GM18867 (cell line): Measurements from ENCODE around the gene USB1.
"Not testable (repeated sequence)": the region's sequence is repeated elsewhere in the genome, so short reads cannot be mapped to it uniquely, and the experiment has no call there.

Experiments
- ATAC-seq: cut with Tn5 transposase; IDR thresholded peaks from one replicate; pipeline ENCODE4 v1.9.1; 2021; ENCODE audit warnings: mild to moderate bottlenecking, moderate library complexity; ENCODE audit not compliant: unreplicated experiment

USB1 gene

GRCh38 chr16:57994361-57994760, 6.8 kb upstream of the USB1 start:
- no peak for ATAC-seq

GRCh38 chr16:57994778-57995177, 6.4 kb upstream of the USB1 start:
- no peak for ATAC-seq

GRCh38 chr16:57995721-57996405, 5.3 kb upstream of the USB1 start:
- no peak for ATAC-seq

GRCh38 chr16:57996406-57997175, 4.6 kb upstream of the USB1 start:
- no peak for ATAC-seq

- no peak for ATAC-seq
Observed at GRCh38 chr16:57997176-57997527, 4.1 kb upstream of the USB1 start.

- no peak for ATAC-seq
Observed at GRCh38 chr16:57997528-57998265, 3.5 kb upstream of the USB1 start.

GRCh38 chr16:57998486-57998885, 2.7 kb upstream of the USB1 start:
- no peak for ATAC-seq

GRCh38 chr16:57998992-57999365, 2.2 kb upstream of the USB1 start:
- no peak for ATAC-seq

GRCh38 chr16:57999366-57999970, 1.7 kb upstream of the USB1 start:
- ATAC-seq, result no peak

GRCh38 chr16:57999971-58000705, 1.1 kb upstream of the USB1 start, which contains the start of gene ZNF319:
Gene ZNF319, minus strand, starts transcription at chr16:58000672. Its CDS starts 2,407 bp downstream, at chr16:57998265.
- peak; percentile 24 for ATAC-seq

GRCh38 chr16:58001781-58002415, 691 bp downstream of the USB1 start:
- no peak for ATAC-seq

GRCh38 chr16:58002416-58002800, 1.2 kb downstream of the USB1 start:
- no peak for ATAC-seq

GRCh38 chr16:58002936-58003335, 1.7 kb downstream of the USB1 start:
- no peak for ATAC-seq

GRCh38 chr16:58004736-58005135, 3.5 kb downstream of the USB1 start:
- ATAC-seq, result not testable (repeated sequence)

GRCh38 chr16:58009856-58010416, 8.7 kb downstream of the USB1 start:
- no peak for ATAC-seq

GRCh38 chr16:58010886-58011285, 9.7 kb downstream of the USB1 start:
- ATAC-seq, result no peak

- ATAC-seq, result no peak
Observed at GRCh38 chr16:58011652-58012051, 10.4 kb downstream of the USB1 start.

- ATAC-seq, result no peak
Observed at GRCh38 chr16:58012481-58012880, 11.3 kb downstream of the USB1 start.

GRCh38 chr16:58013201-58013956, 12.2 kb downstream of the USB1 start:
- ATAC-seq, result no peak
